Nephron progenitor cell (in vitro differentiated cells): ENCODE results near the gene HOXD12.

Source experiments
- DNase-seq: peaks from one replicate; pipeline ENCODE4 v3.0.0; 2021
- H3K27ac Mint-ChIP-seq: 2 replicates; pipeline ENCODE4 v1.8.0; 2021; ENCODE audit warnings: mild to moderate bottlenecking, moderate library complexity, mixed read lengths
- H3K27me3 Mint-ChIP-seq: 2 replicates; pipeline ENCODE4 v1.8.0; 2021; ENCODE audit warnings: mild to moderate bottlenecking, low read depth, mixed read lengths; ENCODE audit not compliant: poor library complexity
- H3K36me3 Mint-ChIP-seq: 2 replicates; pipeline ENCODE4 v1.8.0; 2021; ENCODE audit warnings: low read depth, mixed read lengths
- H3K4me1 Mint-ChIP-seq: 2 replicates; pipeline ENCODE4 v1.8.0; 2021; ENCODE audit warnings: mixed read lengths
- H3K4me3 Mint-ChIP-seq: 2 replicates; pipeline ENCODE4 v1.8.0; 2021; ENCODE audit warnings: mild to moderate bottlenecking, moderate library complexity, mixed read lengths
- H3K9me3 Mint-ChIP-seq: 2 replicates; pipeline ENCODE4 v1.8.0; 2021; ENCODE audit warnings: mild to moderate bottlenecking, moderate library complexity, mixed read lengths
- CTCF ChIP-seq: fragments of 200-600 bp; sonication (generic); IDR thresholded peaks from 2 replicates; pipeline ENCODE4 v1.5.0; 2021; ENCODE audit warnings: antibody characterized with exemption

Gene HOXD12

GRCh38 chr2:176128982-176129796, 29.6 kb downstream of the HOXD12 start, which contains the start of gene HOXD8:
Gene HOXD8, plus strand, starts transcription at chr2:176129705. Its CDS starts 662 bp downstream, at chr2:176130367.
- Mint-ChIP-seq H3K9me3 (no peaks in the 10 kb centered on the region), H3K4me1 (peaks cover 62% of the 10 kb centered on the region), H3K36me3 (peaks cover 16% of the 10 kb centered on the region), H3K27me3 (peaks cover 7% of the 10 kb centered on the region), H3K27ac (peak within 1 kb of the TSS; percentile 100), H3K4me3 (peak within 1 kb of the TSS; percentile 100)
- peak; percentile 80 for DNase-seq
- TF ChIP-seq CTCF = no peak

GRCh38 chr2:176129813-176130146, 30.2 kb downstream of the HOXD12 start:
- H3K4me1 Mint-ChIP-seq = peaks cover 63% of the 10 kb centered on the region
- H3K36me3 Mint-ChIP-seq = peaks cover 12% of the 10 kb centered on the region
- H3K27me3 Mint-ChIP-seq = peaks cover 5% of the 10 kb centered on the region
- no peaks in the 10 kb centered on the region for H3K9me3 Mint-ChIP-seq
- H3K27ac Mint-ChIP-seq = peak overlapping the region; percentile 86
- H3K4me3 Mint-ChIP-seq = peak overlapping the region; percentile 95
- no peak for DNase-seq
- no peak for TF ChIP-seq CTCF

- H3K27me3 Mint-ChIP-seq = peaks cover 6% of the 10 kb centered on the region
- DNase-seq = peak; percentile 89
Measured at GRCh38 chr2:176130147-176130956, 30.8 kb downstream of the HOXD12 start.

GRCh38 chr2:176130957-176131847, 31.6 kb downstream of the HOXD12 start:
- peaks cover 14% of the 10 kb centered on the region for H3K27me3 Mint-ChIP-seq

More at GRCh38 chr2:176130147-176130956, 30.8 kb downstream of the HOXD12 start:
- Mint-ChIP-seq H3K9me3 (no peaks in the 10 kb centered on the region), H3K27ac (peak overlapping the region; percentile 100), H3K4me1 (peaks cover 63% of the 10 kb centered on the region), H3K36me3 (peaks cover 9% of the 10 kb centered on the region), H3K4me3 (peak overlapping the region; percentile 100)
- no peak for TF ChIP-seq CTCF

More at GRCh38 chr2:176130957-176131847, 31.6 kb downstream of the HOXD12 start:
- peak overlapping the region; percentile 100 for H3K4me3 Mint-ChIP-seq
- H3K4me1 Mint-ChIP-seq = peaks cover 58% of the 10 kb centered on the region
- H3K9me3 Mint-ChIP-seq = no peaks in the 10 kb centered on the region
- TF ChIP-seq CTCF = no peak
- H3K27ac Mint-ChIP-seq = peak overlapping the region; percentile 100
- DNase-seq = no peak
- H3K36me3 Mint-ChIP-seq = peaks cover 9% of the 10 kb centered on the region
